ENCODE data around the gene EFR3B.
"Not testable (repeated sequence)": the region's sequence is repeated elsewhere in the genome, so short reads cannot be mapped to it uniquely, and the experiment has no call there.

Gene EFR3B

GRCh38 chr2:25131253-25131566 is 89.3 kb downstream of the EFR3B start:
- H3K27ac ChIP-seq: no peak overlapping the region
- TF ChIP-seq, protein P1, sequence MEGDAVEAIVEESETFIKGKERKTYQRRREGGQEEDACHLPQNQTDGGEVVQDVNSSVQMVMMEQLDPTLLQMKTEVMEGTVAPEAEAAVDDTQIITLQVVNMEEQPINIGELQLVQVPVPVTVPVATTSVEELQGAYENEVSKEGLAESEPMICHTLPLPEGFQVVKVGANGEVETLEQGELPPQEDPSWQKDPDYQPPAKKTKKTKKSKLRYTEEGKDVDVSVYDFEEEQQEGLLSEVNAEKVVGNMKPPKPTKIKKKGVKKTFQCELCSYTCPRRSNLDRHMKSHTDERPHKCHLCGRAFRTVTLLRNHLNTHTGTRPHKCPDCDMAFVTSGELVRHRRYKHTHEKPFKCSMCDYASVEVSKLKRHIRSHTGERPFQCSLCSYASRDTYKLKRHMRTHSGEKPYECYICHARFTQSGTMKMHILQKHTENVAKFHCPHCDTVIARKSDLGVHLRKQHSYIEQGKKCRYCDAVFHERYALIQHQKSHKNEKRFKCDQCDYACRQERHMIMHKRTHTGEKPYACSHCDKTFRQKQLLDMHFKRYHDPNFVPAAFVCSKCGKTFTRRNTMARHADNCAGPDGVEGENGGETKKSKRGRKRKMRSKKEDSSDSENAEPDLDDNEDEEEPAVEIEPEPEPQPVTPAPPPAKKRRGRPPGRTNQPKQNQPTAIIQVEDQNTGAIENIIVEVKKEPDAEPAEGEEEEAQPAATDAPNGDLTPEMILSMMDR (conservative IDR thresholded peaks at IDR 0.05; ENCODE audit: low read depth): no peak
- no peak for DNase-seq (ENCODE audit: low spot score)
- ChIA-PET CTCF (interaction anchor here (0.5 to 3.3 kb wide), 3 partner anchors 33 to 155 kb away, joined by 3 to 27 read pairs (median 4); no protein-coding TSS in a partner anchor), POLR2A (ENCODE audit: low non-redundant PET) (no interaction called here)

DNA sequence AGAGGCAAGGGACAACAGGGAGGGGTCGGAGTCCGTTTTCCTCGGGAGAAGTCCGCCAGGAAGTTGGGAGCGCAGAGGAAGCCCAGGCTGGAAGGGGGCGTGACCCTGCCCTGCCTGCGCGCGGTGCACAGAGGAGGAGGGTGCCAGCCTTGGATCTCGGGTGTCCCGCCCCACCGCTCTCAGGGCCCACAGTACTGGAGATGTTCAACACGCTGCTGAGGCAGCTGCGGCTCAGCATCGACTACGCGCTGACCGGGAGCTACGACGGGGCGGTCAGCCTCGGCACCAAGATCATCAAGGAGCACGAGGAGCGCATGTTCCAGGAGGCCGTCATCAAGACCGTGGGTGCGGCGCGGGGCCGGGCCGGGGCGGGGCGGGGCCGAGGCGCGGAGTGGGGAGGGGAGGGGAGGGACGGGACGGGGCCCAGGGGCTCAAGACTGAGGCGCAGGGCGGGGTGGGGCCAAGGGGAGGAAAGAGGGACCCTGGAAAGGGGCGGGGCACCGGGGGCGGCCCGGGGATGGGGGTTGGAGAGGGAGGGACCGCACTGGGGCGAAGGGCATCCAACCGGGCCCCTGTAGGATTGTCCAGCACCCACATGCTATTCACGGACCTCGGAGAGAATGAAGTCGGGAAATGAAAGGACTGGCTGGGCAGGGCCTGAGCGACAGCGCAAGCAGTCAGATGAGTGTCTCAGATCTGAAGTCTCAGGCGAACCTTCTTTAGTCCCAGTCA is 89.9 kb downstream of the EFR3B start:
- TF ChIP-seq, protein P1 (conservative IDR thresholded peaks at IDR 0.05; ENCODE audit: low read depth): no peak
- POLR2A ChIA-PET (ENCODE audit: low non-redundant PET): no interaction called here
- CTCF ChIA-PET: interaction anchor here (0.5 to 3.3 kb wide), 3 partner anchors 97 to 643 kb away, joined by 3 to 27 read pairs (median 4); no protein-coding TSS in a partner anchor
- DNase-seq (ENCODE audit: low spot score): no peak
- H3K27ac ChIP-seq: no peak overlapping the region

- TF ChIP-seq, protein P1 (conservative IDR thresholded peaks at IDR 0.05; ENCODE audit: low read depth): no peak
- no peak overlapping the region for H3K27ac ChIP-seq
- CTCF ChIA-PET: interaction anchor here (0.5 to 1.5 kb wide), 2 partner anchors 157 to 643 kb away, joined by 3 to 5 read pairs; no protein-coding TSS in a partner anchor
Observed at GRCh38 chr2:25132299-25132635, 90.4 kb downstream of the EFR3B start.

GRCh38 chr2:25132693-25133092 is 90.8 kb downstream of the EFR3B start:
- no peak for DNase-seq (ENCODE audit: low spot score)
- H3K27ac ChIP-seq: no peak overlapping the region
- CTCF ChIA-PET: interaction anchor here (0.5 to 1.5 kb wide), 2 partner anchors 37 to 158 kb away, joined by 3 to 5 read pairs; no protein-coding TSS in a partner anchor
- TF ChIP-seq, protein P1 (conservative IDR thresholded peaks at IDR 0.05; ENCODE audit: low read depth): no peak
- POLR2A ChIA-PET (ENCODE audit: low non-redundant PET): no interaction called here

More at GRCh38 chr2:25132299-25132635, 90.4 kb downstream of the EFR3B start:
- DNase-seq (ENCODE audit: low spot score): no peak
- POLR2A ChIA-PET (ENCODE audit: low non-redundant PET): no interaction called here

GRCh38 chr2:25140535-25140934 is 98.7 kb downstream of the EFR3B start:
- POLR2A ChIA-PET (ENCODE audit: low non-redundant PET); DNase-seq (ENCODE audit: low spot score); H3K27ac ChIP-seq: not testable (repeated sequence)
- CTCF ChIA-PET: interaction anchor here (1.0 kb wide), 1 partner anchor 55 kb away, joined by 3 read pairs; no protein-coding TSS in a partner anchor

DNA sequence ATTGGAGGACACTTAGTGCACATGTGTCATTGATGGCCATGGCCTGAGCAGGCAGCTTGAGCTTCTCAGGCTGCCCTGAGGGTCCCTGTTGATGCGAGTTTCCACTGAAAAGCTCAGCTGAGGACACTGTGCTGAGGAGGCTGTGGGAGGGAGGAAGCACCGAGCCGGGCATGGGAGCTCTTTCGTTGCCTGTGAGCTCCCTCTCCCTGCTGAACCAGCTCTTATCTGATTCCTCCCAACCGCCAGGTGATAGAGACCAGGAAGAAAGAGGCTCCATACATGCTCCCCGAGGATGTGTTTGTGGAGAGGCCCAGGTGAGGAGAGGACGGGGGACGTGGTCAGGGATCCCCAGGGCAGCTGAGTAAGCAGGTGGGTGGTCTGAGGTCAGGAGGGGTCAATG is 99.2 kb downstream of the EFR3B start:
- ChIA-PET POLR2A (ENCODE audit: low non-redundant PET) (interaction anchor here (0.6 kb wide), 1 partner anchor 21 kb away, joined by 3 read pairs; no protein-coding TSS in a partner anchor), CTCF (interaction anchor here (0.7 to 1.0 kb wide), 2 partner anchors 55 to 223 kb away, joined by 3 read pairs; no protein-coding TSS in a partner anchor)
- DNase-seq (ENCODE audit: low spot score): no peak
- no peak overlapping the region for H3K27ac ChIP-seq
- TF ChIP-seq, protein P1 (conservative IDR thresholded peaks at IDR 0.05; ENCODE audit: low read depth): no peak

DNA sequence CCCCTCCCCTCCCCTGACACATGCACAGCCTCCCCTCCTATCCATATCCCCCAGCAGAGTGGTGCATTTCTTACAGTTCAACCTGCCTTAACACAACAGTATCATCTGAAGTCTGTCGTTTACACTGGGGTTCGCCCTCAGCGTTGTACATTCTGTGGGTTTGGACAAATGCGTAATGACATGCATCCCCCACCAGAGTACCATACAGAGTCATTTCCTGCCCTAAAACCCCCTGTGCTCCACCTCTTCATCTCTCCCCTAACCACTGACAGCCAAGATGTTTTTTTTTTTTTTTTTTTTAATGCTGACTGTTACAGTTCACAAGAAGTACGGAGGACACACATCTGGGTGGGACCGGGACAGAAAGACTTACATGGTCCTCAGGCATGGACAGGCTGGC is 103.9 kb downstream of the EFR3B start:
- TF ChIP-seq, protein P1 (conservative IDR thresholded peaks at IDR 0.05; ENCODE audit: low read depth): no peak
- DNase-seq (ENCODE audit: low spot score): no peak
- CTCF ChIA-PET: no interaction called here
- H3K27ac ChIP-seq: no peak overlapping the region
- POLR2A ChIA-PET (ENCODE audit: low non-redundant PET): no interaction called here

Data from RWPE1 (cell line).